C4-2B (cell line): ENCODE measurements around the gene TENM4.

Experiments
- ZFX ChIP-seq: fragments of 450-650 bp; IDR thresholded peaks from 2 replicates; pipeline ENCODE4 v1.6.1; 2017
- TF ChIP-seq, protein P1 (sequence below): fragments of 450-650 bp; conservative IDR thresholded peaks from 2 replicates; pipeline ENCODE4 v1.5.1; 2017; ENCODE audit warnings: mild to moderate bottlenecking

DNA sequence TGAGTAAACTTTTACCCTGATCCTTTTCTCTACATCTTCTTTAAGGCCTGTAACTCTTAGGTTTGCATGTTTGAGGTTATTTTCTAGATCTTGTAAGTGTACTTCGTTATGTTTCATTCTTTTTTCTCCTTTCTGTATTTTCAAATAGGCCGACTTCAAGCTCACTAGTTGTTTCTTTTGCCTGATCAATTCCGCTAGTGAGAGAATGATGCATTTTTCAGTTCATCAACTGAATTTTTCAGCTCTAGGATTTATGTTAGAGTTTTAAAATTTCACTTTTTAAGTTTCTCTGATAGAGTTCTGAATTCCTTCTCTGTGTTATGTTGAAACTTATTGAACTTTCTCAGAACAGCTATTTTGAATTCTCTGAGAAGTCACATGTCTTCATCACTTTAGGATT is 810.7 kb downstream of the TENM4 start:
- TF ChIP-seq ZFX, result no peak
- TF ChIP-seq, protein P1, sequence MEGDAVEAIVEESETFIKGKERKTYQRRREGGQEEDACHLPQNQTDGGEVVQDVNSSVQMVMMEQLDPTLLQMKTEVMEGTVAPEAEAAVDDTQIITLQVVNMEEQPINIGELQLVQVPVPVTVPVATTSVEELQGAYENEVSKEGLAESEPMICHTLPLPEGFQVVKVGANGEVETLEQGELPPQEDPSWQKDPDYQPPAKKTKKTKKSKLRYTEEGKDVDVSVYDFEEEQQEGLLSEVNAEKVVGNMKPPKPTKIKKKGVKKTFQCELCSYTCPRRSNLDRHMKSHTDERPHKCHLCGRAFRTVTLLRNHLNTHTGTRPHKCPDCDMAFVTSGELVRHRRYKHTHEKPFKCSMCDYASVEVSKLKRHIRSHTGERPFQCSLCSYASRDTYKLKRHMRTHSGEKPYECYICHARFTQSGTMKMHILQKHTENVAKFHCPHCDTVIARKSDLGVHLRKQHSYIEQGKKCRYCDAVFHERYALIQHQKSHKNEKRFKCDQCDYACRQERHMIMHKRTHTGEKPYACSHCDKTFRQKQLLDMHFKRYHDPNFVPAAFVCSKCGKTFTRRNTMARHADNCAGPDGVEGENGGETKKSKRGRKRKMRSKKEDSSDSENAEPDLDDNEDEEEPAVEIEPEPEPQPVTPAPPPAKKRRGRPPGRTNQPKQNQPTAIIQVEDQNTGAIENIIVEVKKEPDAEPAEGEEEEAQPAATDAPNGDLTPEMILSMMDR, result no peak
